SJCRH30 (cell line): ENCODE results near the gene ABHD2. TPM values are rescaled to one million over a fixed set of nuclear protein-coding genes. Genes with fewer than 3 reads are reported as not detected.
"Not testable (repeated sequence)": the region's sequence is repeated elsewhere in the genome, so short reads cannot be mapped to it uniquely, and the experiment has no call there.

Experiments
- DNase-seq, 2 experiments: peaks; one replicate each; pipeline ENCODE4 v3.0.0-alpha.2; 2015 to 2020
- H3K27ac ChIP-seq: fragments of 250-450 bp; sonication (Bioruptor Pico); 2 replicates; pipeline ENCODE4 v1.5.1; 2020; ENCODE audit warnings: mild to moderate bottlenecking, moderate library complexity
- H3K27me3 ChIP-seq: fragments of 250-450 bp; sonication (Bioruptor Pico); 2 replicates; pipeline ENCODE4 v1.5.1; 2020; ENCODE audit warnings: mild to moderate bottlenecking, moderate library complexity
- H3K36me3 ChIP-seq: fragments of 250-450 bp; sonication (Bioruptor Pico); 2 replicates; pipeline ENCODE4 v1.5.1; 2020; ENCODE audit warnings: mild to moderate bottlenecking, moderate library complexity
- H3K4me1 ChIP-seq: fragments of 250-450 bp; sonication (Bioruptor Pico); 2 replicates; pipeline ENCODE4 v1.5.1; 2020; ENCODE audit warnings: mild to moderate bottlenecking, moderate library complexity
- H3K4me3 ChIP-seq: fragments of 250-450 bp; sonication (Bioruptor Pico); 2 replicates; pipeline ENCODE4 v1.5.1; 2020; ENCODE audit warnings: mild to moderate bottlenecking, moderate library complexity
- H3K9me3 ChIP-seq: fragments of 250-450 bp; sonication (Bioruptor Pico); replicated peaks from 2 replicates; pipeline ENCODE4 v1.5.1; 2020; ENCODE audit warnings: mild to moderate bottlenecking, moderate library complexity
- total RNA-seq: library from RNA; depleted of rRNA; stranded (reverse); fragments of >200 nt; shearing (Covaris generic); gene quantifications from 2 replicates; pipeline ENCODE4 v1.2.3, GENCODE V29; 2014

The ABHD2 gene
- total RNA-seq, 1 experiment from 2014 or later, result 27.7 TPM

DNA sequence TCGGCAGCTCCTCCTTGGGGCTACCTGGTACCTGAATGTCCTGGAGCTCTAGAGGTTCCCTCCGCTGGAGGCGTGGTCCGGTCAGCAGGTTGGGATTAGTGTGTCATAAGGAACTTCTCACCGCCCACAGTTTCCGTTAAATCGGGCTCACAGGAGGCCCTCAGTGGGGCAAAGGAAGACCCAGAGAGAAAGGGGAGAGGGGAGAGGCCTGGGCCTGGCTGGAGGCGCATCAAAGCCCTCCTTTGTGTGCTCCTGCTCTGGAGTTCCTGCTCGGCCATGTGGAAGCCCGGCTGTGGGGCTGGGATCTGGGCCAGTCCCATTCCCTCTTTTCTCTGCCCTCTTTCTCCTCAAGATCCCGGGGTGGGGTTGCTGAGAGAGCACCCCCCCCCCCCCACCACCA, 133.3 kb downstream of the ABHD2 start, which contains the start of gene RLBP1:
Gene RLBP1 (minus strand): TSS at position 37 of the 400 bp plus-strand sequence. CDS start 2,604 bp downstream, outside the sequence.
- Histone ChIP-seq H3K4me1 (no peaks in the 10 kb centered on the region), H3K4me3 (no peak within 1 kb of the TSS), H3K27me3 (no peaks in the 10 kb centered on the region), H3K9me3 (no peaks in the 10 kb centered on the region), H3K27ac (no peak within 1 kb of the TSS), H3K36me3 (no peaks in the 10 kb centered on the region)
- no peak for DNase-seq

- Histone ChIP-seq H3K4me3 (no peak overlapping the region), H3K27ac (no peak overlapping the region), H3K4me1 (peaks cover 8% of the 10 kb centered on the region; the same call in 1 of the 2 replicates), H3K27me3 (no peaks in the 10 kb centered on the region), H3K36me3 (no peaks in the 10 kb centered on the region), H3K9me3 (no peaks in the 10 kb centered on the region)
- DNase-seq, result no peak
Observed at GRCh38 chr15:89225588-89225987, 137.3 kb downstream of the ABHD2 start.

- H3K9me3 ChIP-seq, result no peaks in the 10 kb centered on the region
- H3K27ac ChIP-seq, result no peak overlapping the region
- peak in 1 of 2 experiments; percentile 29 for DNase-seq
- no peak overlapping the region for H3K4me3 ChIP-seq
- no peaks in the 10 kb centered on the region for H3K27me3 ChIP-seq
- peaks cover 11% of the 10 kb centered on the region; the same call in 1 of the 2 replicates for H3K4me1 ChIP-seq
- no peaks in the 10 kb centered on the region for H3K36me3 ChIP-seq
Observed at GRCh38 chr15:89226359-89227221, 138.3 kb downstream of the ABHD2 start.

DNA sequence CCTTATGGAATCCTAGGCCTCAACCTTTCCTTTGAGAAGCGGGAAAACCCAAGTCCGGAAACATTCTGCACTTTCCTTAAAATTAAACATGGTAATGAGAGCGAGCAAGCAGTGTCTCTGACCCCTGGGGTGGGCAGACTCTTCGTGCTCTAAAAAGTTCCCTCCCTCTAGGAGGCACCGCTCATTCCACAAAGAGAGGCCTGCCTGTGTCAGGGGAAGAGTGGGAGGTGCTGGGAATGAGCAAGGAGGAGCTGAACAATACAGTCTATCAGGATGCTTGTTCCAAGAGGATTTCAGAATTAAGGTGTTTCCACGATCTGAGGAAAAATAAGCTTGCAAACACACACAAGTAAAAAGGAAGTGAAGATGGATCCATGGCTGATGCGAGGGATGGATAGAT, 139.2 kb downstream of the ABHD2 start:
- H3K27me3 ChIP-seq, result no peaks in the 10 kb centered on the region
- no peaks in the 10 kb centered on the region for H3K36me3 ChIP-seq
- no peak overlapping the region for H3K27ac ChIP-seq
- peaks cover 11% of the 10 kb centered on the region; the same call in 1 of the 2 replicates for H3K4me1 ChIP-seq
- H3K4me3 ChIP-seq, result no peak overlapping the region
- no peak for DNase-seq
- H3K9me3 ChIP-seq, result no peaks in the 10 kb centered on the region

DNA sequence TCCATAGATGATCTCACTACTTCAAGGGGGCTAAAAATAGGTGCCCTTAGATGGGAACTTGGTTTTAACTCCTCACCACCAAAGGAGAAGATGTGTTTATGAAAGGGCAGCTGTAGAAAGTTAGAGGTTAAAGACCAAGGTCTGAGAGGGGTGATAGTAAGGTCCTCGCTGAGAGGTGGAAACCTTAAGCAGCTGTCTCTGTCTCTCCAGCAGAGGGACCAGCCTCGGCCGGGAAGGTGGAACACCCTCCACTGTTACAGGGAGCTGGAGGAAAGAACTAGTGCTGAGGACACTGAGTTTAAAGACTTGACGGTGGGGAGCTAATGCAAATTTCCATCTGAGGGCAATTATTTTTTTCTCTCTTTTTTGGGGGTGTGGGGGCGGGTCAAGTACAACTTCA, 142.0 kb downstream of the ABHD2 start:
- DNase-seq, result peak; percentile 28 to 60
- H3K4me1 ChIP-seq, result peaks cover 11% of the 10 kb centered on the region; the same call in 1 of the 2 replicates
- H3K27ac ChIP-seq, result no peak overlapping the region
- no peaks in the 10 kb centered on the region for H3K36me3 ChIP-seq
- no peaks in the 10 kb centered on the region for H3K9me3 ChIP-seq
- H3K27me3 ChIP-seq, result no peaks in the 10 kb centered on the region
- H3K4me3 ChIP-seq, result no peak overlapping the region

DNA sequence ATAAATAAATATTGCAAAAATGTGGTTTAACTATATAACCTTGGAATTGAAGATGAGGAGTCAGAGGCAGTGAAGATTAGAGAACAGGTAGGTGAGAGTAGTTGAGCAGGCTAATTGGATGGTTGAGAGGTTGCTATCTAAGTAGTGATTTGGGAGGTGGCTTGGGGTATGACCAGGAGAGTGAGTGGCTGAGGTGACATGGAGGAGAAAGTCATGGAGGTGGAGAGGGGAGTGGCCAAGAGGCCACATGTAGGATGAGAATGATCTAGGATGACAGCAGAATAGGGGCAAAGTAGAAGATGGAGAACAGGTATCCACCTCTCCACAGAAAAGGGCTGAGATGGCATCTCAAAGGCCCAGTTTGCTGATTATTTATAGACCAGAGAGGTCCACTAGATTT, 143.6 kb downstream of the ABHD2 start:
- Histone ChIP-seq H3K27me3 (no peaks in the 10 kb centered on the region), H3K27ac (no peak overlapping the region), H3K4me1 (peaks cover 11% of the 10 kb centered on the region; the same call in 1 of the 2 replicates), H3K9me3 (no peaks in the 10 kb centered on the region), H3K36me3 (no peaks in the 10 kb centered on the region), H3K4me3 (no peak overlapping the region)
- no peak for DNase-seq

DNA sequence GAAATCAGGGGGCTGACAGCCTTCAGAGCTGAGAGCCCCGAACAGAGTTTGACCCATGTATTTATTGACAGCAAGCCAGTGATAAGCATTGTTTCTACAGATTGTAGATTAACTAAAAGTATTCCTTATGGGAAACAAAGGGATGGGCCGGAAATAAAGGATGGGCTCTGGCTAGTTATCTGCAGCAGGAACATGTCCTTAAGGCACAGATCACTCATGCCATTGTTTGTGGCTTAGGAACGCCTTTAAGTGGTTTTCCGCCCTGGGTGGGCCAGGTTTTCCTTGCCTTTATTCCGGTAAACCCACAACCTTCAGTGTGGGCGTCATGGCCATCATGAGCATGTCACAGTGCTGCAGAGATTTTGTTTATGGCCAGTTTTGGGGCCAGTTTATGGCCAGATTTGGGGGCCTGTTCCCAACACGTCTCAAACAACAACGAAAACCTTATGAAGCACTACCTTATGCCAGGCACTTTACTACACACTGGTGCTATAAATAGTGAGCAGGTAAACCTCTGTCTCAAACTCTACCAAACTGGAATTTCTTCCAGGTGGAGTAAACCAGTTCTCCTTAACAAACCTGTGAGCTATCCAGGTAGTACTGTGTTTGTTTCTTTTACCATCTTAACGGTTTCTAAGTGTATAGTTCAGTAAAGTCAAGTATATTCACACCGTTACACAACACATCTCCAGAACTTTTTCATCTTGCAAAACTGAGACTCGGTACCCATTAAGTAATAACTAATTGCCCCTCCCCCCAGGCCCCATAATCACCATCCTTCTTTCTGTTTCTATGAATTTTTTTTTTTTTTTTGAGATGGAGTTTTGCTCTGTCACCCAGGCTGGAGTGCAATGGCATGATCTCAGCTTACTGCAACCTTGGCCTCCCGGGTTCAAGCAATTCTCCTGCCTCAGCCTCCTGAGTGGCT, 151.9 kb downstream of the ABHD2 start:
- H3K9me3 ChIP-seq, H3K27me3 ChIP-seq, DNase-seq, H3K27ac ChIP-seq, H3K4me1 ChIP-seq, H3K4me3 ChIP-seq, H3K36me3 ChIP-seq: not testable (repeated sequence)

DNA sequence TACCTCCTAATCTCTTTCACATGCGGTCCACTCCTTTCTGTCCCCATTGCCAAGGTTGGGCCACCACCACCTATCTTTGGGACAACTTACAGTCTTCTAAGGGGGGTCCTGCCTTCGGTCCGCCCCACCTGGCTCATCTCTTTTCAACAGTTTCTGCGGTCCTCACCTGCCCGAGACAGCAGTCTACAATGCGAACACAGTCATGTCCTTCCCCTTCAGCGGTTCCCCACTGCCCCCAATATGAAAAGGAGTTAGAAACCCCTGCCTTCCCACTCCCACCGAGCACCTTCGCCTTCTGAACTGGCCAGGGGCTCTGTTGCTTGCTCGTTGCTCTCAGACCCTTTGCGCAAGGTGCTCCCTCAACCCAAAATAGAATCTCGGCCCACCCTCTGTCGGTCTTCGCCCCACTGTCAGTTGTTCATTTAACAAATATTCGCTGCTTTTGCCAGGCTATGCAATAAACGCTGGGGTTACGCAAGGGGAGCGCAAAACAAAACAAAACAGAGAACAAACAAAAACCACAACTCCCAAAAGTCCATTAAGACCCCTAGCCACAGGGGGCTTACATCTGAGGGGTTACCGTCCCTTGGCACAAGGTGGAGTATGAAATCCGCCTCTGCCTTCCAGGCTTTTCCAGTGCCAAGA, 154.9 kb downstream of the ABHD2 start:
- H3K36me3 ChIP-seq, result peaks cover 18% of the 10 kb centered on the region
- H3K27ac ChIP-seq, result no peak overlapping the region
- 0 out of 2 replicates have a peak, but pooled peaks cover 3% of the 10 kb centered on the region for H3K9me3 ChIP-seq
- no peaks in the 10 kb centered on the region for H3K27me3 ChIP-seq
- H3K4me1 ChIP-seq, result no peaks in the 10 kb centered on the region
- DNase-seq, result no peak
- peak overlapping the region; percentile 68 for H3K4me3 ChIP-seq

DNA sequence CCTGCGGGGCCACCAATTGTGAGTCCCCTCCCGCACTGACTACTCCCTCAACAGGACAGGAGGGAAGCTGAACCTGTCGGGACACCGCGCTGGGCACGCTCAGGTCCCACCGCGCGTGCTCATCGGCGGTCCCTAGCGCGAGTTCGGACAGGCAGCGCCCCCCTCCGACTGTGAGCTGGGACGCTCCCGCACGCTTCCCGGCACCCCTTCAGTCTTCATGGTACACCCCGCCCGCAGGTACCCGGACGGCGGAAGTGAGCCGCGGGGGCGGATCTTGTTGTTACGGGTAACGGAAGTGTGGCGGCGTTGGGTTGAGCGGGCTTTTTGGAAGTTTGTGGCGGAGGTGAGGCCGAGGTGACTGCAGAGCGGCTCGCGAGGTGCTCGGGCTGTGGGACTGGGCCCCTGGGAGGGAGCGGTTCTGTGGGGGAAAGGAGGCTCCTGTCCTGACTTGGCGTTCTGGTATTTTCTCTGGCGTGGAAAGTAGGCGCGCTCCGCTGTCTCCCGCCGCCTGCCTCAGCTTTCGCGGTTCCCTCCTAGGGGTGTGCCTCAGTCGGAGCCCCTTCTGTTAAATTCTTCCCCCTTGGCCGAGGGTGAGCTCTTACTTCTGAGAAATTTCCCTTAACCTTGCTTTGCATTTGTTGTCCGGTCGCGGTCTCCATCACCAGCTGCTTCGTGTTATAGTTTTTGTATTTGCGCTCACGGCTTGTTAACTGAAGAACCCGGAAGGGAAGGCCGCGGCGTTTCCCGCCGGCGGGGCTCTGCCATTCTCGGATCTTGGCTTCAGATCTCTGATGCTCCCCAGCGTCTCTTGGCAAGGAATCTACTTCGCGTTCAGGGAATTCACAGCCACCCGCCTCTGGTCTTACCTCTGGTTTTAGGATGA, 155.7 kb downstream of the ABHD2 start, which contains the start of gene FANCI:
Gene FANCI (plus strand): TSS at position 289 of the 883 bp plus-strand sequence. CDS start 3,669 bp downstream, outside the sequence.
- Histone ChIP-seq H3K36me3 (peaks cover 26% of the 10 kb centered on the region), H3K27ac (peak within 1 kb of the TSS; percentile 57), H3K27me3 (no peaks in the 10 kb centered on the region), H3K4me1 (no peaks in the 10 kb centered on the region), H3K9me3 (0 out of 2 replicates have a peak, but pooled peaks cover 3% of the 10 kb centered on the region), H3K4me3 (peak within 1 kb of the TSS; percentile 68)
- DNase-seq, result peak; percentile 92 to 93

GRCh38 chr15:89244574-89244903, 156.3 kb downstream of the ABHD2 start:
- Histone ChIP-seq H3K4me3 (peak overlapping the region; percentile 68), H3K9me3 (peaks cover 3% of the 10 kb centered on the region), H3K4me1 (no peaks in the 10 kb centered on the region), H3K27me3 (no peaks in the 10 kb centered on the region), H3K27ac (peak overlapping the region; percentile 57), H3K36me3 (peaks cover 32% of the 10 kb centered on the region)
- no peak for DNase-seq

DNA sequence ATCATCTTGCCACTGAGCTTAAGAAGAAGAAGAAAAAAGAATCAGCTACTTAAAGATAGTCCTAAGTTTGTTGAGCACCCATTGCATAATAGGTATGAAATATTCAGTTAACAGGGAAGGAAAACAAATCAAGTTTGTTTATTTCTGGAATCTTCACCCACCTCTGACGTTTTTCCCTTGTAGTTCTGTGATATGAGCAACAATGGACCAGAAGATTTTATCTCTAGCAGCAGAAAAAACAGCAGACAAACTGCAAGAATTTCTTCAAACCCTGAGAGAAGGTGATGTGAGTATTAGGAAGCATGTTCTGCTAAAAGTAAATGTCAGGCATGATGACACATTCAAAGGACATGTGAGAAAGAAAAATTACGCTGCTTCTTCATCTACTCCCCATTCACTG, 159.2 kb downstream of the ABHD2 start:
- Histone ChIP-seq H3K36me3 (peaks cover 58% of the 10 kb centered on the region), H3K4me3 (no peak overlapping the region), H3K4me1 (no peaks in the 10 kb centered on the region), H3K27ac (no peak overlapping the region), H3K27me3 (no peaks in the 10 kb centered on the region), H3K9me3 (peaks cover 5% of the 10 kb centered on the region)
- no peak for DNase-seq

- no peaks in the 10 kb centered on the region for H3K27me3 ChIP-seq
- no peak for DNase-seq
- peaks cover 5% of the 10 kb centered on the region for H3K9me3 ChIP-seq
- H3K4me3 ChIP-seq, result no peak overlapping the region
- no peaks in the 10 kb centered on the region for H3K4me1 ChIP-seq
- H3K36me3 ChIP-seq, result peaks cover 69% of the 10 kb centered on the region
- H3K27ac ChIP-seq, result no peak overlapping the region
Observed at GRCh38 chr15:89248584-89248983, 160.3 kb downstream of the ABHD2 start.

- not testable (repeated sequence) for H3K9me3 ChIP-seq, H3K4me1 ChIP-seq, H3K27ac ChIP-seq, DNase-seq, H3K4me3 ChIP-seq, H3K27me3 ChIP-seq
- H3K36me3 ChIP-seq, result peaks cover 84% of the 10 kb centered on the region
Observed at GRCh38 chr15:89250142-89250541, 161.9 kb downstream of the ABHD2 start.
